ENCODE data around the gene PSMG4.

GRCh38 chr6:3265671-3266070 is 6.9 kb downstream of the PSMG4 start:
- TF ChIP-seq CTCF (IDR thresholded peaks at IDR 0.05; ENCODE audit: low read length) (no peak), EZH2 (optimal IDR thresholded peaks at IDR 0.05; ENCODE audit: low read depth, low read length) (no peak), EZH2phosphoT487 (IDR thresholded peaks at IDR 0.05; ENCODE audit: low read length) (no peak)

Data from MM.1S (cell line).